Adrenal gland (tissue), 5 donors: Measurements from ENCODE around the gene AQP12B.

ENCODE experiments used
- POLR2A ChIP-seq, 2 donors: fragments of 450-650 bp; IDR thresholded peaks; one replicate each; pipeline ENCODE4 v1.6.1; 2017; ENCODE audit warnings: antibody characterized with exemption in 2 of 2, mild to moderate bottlenecking in 2 of 2, moderate library complexity in 1 of 2
- TF ChIP-seq, protein P1 (sequence below), 6 experiments: fragments of 450-650 bp in 4 of 6; fragments of 200-600 bp in 2 of 6; sonication (generic) in 1 of 6; IDR thresholded peaks; 1 replicate in 5 of 6; 2 replicates in 1 of 6; pipeline versions ENCODE4 v1.5.1 to v1.8.0; 2016 to 2021; ENCODE audit warnings: antibody characterized with exemption in 6 of 6, mild to moderate bottlenecking in 2 of 6, moderate library complexity in 1 of 6
- donor health status: DM: no; HTN: no; CAD: no.

DNA sequence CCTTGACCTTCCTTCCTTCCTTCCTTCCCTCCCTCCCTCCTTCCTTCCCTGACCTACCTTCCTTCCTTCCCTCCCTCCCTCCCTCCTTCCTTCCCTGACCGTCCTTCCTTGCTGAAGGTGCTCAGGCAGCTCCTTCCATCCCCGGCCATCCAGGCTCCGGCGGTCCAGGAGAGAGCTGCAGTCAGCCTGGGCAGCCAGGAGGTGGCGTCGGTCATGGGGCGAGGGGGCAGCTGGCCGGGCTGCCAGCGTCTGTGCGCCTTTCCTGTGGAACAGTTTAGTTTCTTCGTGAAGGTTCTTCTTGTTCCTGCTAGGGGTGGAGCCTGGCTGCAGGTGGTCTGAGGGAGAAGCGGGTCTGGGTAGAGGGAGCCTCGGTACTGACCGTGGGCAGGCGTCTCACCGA is 41.7 kb downstream of the AQP12B start:
- TF ChIP-seq, protein P1, sequence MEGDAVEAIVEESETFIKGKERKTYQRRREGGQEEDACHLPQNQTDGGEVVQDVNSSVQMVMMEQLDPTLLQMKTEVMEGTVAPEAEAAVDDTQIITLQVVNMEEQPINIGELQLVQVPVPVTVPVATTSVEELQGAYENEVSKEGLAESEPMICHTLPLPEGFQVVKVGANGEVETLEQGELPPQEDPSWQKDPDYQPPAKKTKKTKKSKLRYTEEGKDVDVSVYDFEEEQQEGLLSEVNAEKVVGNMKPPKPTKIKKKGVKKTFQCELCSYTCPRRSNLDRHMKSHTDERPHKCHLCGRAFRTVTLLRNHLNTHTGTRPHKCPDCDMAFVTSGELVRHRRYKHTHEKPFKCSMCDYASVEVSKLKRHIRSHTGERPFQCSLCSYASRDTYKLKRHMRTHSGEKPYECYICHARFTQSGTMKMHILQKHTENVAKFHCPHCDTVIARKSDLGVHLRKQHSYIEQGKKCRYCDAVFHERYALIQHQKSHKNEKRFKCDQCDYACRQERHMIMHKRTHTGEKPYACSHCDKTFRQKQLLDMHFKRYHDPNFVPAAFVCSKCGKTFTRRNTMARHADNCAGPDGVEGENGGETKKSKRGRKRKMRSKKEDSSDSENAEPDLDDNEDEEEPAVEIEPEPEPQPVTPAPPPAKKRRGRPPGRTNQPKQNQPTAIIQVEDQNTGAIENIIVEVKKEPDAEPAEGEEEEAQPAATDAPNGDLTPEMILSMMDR (IDR thresholded peaks at IDR 0.05) = peak in 2 of 6 experiments; percentile 19 to 43
- no peak for TF ChIP-seq POLR2A (IDR thresholded peaks at IDR 0.05)
